ENCODE results near the gene SLC24A4.

The SLC24A4 gene

GRCh38 chr14:92413379-92413778 is 90.4 kb downstream of the SLC24A4 start:
- H3K4me1 ChIP-seq = no peaks in the 10 kb centered on the region
- H3K4me3 ChIP-seq (ENCODE audit: low read depth, low read length) = no peak overlapping the region
- no peaks in the 10 kb centered on the region for H3K36me3 ChIP-seq
- no peak for TF ChIP-seq CTCF (IDR thresholded peaks at IDR 0.05; ENCODE audit: low read depth, low read length)
- H3K9me3 ChIP-seq = no peaks in the 10 kb centered on the region
- peaks cover 10% of the 10 kb centered on the region for H3K27me3 ChIP-seq
- DNase-seq = no peak

- Histone ChIP-seq H3K9me3 (no peaks in the 10 kb centered on the region), H3K4me1 (no peaks in the 10 kb centered on the region), H3K36me3 (no peaks in the 10 kb centered on the region), H3K4me3 (ENCODE audit: low read depth, low read length) (no peak overlapping the region), H3K27me3 (peaks cover 14% of the 10 kb centered on the region)
- TF ChIP-seq CTCF (IDR thresholded peaks at IDR 0.05; ENCODE audit: low read depth, low read length) = no peak
- DNase-seq = no peak
Observed at GRCh38 chr14:92414690-92415445, 91.9 kb downstream of the SLC24A4 start.

- Histone ChIP-seq H3K36me3 (no peaks in the 10 kb centered on the region), H3K27me3 (peaks cover 22% of the 10 kb centered on the region), H3K4me1 (no peaks in the 10 kb centered on the region), H3K9me3 (no peaks in the 10 kb centered on the region), H3K4me3 (ENCODE audit: low read depth, low read length) (no peak overlapping the region)
- TF ChIP-seq CTCF (IDR thresholded peaks at IDR 0.05; ENCODE audit: low read depth, low read length) = no peak
- no peak for DNase-seq
Observed at GRCh38 chr14:92415969-92416368, 93.0 kb downstream of the SLC24A4 start.

GRCh38 chr14:92416544-92416943 is 93.6 kb downstream of the SLC24A4 start:
- DNase-seq = no peak
- no peak for TF ChIP-seq CTCF (IDR thresholded peaks at IDR 0.05; ENCODE audit: low read depth, low read length)
- no peaks in the 10 kb centered on the region for H3K4me1 ChIP-seq
- H3K27me3 ChIP-seq = peaks cover 22% of the 10 kb centered on the region
- no peaks in the 10 kb centered on the region for H3K36me3 ChIP-seq
- no peaks in the 10 kb centered on the region for H3K9me3 ChIP-seq
- H3K4me3 ChIP-seq (ENCODE audit: low read depth, low read length) = no peak overlapping the region

- DNase-seq = no peak
- no peak for TF ChIP-seq CTCF (IDR thresholded peaks at IDR 0.05; ENCODE audit: low read depth, low read length)
Observed at GRCh38 chr14:92417759-92418158, 94.8 kb downstream of the SLC24A4 start.

GRCh38 chr14:92421751-92422150 is 98.8 kb downstream of the SLC24A4 start:
- no peak for DNase-seq
- TF ChIP-seq CTCF (IDR thresholded peaks at IDR 0.05; ENCODE audit: low read depth, low read length) = no peak
- H3K36me3 ChIP-seq = no peaks in the 10 kb centered on the region
- H3K4me3 ChIP-seq (ENCODE audit: low read depth, low read length) = no peak overlapping the region
- no peaks in the 10 kb centered on the region for H3K4me1 ChIP-seq
- peaks cover 21% of the 10 kb centered on the region for H3K27me3 ChIP-seq
- no peaks in the 10 kb centered on the region for H3K9me3 ChIP-seq

More at GRCh38 chr14:92417759-92418158, 94.8 kb downstream of the SLC24A4 start:
- Histone ChIP-seq H3K4me3 (ENCODE audit: low read depth, low read length) (no peak overlapping the region), H3K4me1 (no peaks in the 10 kb centered on the region), H3K9me3 (no peaks in the 10 kb centered on the region), H3K27me3 (peaks cover 25% of the 10 kb centered on the region), H3K36me3 (no peaks in the 10 kb centered on the region)

All from BE2C (cell line).